ENCODE measurements around the gene MRPL10.

MRPL10 gene

DNA sequence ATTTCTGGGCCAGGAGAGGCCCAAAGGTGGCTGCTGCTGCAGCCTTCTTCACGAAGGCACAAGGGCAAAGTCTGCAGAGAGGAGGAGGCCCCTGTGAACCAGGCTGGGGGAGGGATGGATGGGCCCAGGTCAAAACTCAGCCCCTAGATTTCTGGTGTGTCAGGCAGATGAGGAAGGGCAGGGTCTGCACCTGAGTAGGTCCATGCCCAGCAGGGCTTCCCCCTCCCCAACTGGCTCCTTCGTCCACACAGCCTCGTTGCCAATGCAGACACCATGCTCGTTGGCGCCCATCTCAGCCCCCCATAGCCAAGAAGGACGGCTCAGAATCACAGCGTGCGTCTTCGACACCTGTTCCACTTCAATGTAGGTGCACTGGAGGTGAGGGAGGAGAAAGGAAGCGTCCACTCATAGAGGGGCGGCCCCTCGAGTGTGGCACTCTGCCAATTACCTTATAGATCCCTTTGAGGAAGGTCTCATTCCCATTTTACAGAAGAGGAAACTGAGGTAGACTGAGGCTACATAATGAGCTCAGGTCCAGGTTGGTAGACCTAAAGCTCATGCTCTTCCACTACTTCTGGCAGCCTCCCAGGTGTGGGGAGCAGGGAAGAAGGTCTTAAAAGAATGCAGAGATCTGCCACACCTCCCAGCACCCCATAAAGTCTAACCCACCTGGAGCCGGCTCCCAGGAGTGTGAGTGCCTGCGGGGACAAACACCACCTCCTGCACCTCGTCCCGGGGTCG lies 8.8 kb upstream of the MRPL10 start:
- no peak for DNase-seq (ENCODE audit: low read depth in 2 of 2)

DNA sequence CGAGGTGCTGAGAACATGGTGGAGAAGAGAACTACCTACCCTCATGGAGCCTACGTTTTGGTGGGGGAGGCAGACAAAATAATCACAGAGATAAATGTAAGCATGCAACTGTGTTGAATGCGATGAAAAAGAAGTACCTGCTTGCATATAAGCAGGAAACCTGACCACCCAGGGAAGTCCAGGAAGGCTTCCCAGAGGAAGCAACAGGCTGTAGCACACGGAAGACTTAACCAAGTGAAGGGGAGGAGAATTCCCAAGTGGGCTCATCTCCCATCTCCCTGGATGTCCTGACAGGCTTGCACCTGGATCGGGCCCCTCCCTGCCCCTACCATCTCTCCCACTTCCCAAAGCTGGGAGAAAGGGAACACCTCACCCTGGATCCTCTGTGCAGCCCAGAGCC lies 7.7 kb upstream of the MRPL10 start:
- no peak for DNase-seq (ENCODE audit: low read depth in 2 of 2)

GRCh38 chr17:47838636-47839035 lies 7.3 kb upstream of the MRPL10 start:
- no peak for DNase-seq (ENCODE audit: low read depth in 2 of 2)

GRCh38 chr17:47837401-47838039 lies 6.2 kb upstream of the MRPL10 start:
- DNase-seq (ENCODE audit: low read depth in 2 of 2), result no peak

- DNase-seq (ENCODE audit: low read depth in 2 of 2), result no peak
These were observed 5.3 kb upstream of the MRPL10 start for GRCh38 chr17:47836601-47837000.

GRCh38 chr17:47834756-47835155 lies 3.4 kb upstream of the MRPL10 start:
- DNase-seq (ENCODE audit: low read depth in 2 of 2), result no peak

GRCh38 chr17:47831934-47832327 lies 590 bp upstream of the MRPL10 start:
- DNase-seq (ENCODE audit: low read depth in 2 of 2), result no peak

DNA sequence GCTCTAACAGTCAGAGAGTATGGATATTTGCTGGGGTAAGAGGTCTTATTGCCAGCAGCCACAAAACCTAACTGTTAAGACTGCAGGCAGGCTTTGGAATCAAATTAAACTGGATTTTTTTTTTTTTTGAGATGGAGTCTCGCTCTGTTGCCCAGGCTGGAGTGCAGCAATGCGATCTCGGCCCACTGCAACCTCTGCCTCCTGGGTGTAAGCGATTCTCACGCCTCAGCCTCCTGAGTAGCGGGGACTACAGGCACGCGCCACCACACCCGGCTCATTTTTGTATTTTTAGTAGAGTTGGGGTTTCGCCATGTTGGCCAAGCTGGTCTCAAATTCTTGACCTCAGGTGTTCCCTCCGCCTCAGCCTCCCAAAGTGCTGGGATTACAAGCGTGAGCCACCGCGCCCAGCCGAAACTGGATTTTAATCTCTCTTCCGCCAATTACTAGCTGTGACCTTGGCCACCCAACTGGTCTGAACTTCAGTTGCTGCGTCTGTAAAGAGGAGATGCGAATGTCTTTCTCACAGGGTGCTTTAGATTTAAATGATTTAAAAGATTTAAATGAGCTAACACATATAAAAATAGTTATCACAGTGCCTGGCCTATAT lies 842 bp downstream of the MRPL10 start:
- DNase-seq (ENCODE audit: low read depth in 2 of 2), result no peak

GRCh38 chr17:47829870-47830269 lies 1.5 kb downstream of the MRPL10 start:
- no peak for DNase-seq (ENCODE audit: low read depth in 2 of 2)

DNA sequence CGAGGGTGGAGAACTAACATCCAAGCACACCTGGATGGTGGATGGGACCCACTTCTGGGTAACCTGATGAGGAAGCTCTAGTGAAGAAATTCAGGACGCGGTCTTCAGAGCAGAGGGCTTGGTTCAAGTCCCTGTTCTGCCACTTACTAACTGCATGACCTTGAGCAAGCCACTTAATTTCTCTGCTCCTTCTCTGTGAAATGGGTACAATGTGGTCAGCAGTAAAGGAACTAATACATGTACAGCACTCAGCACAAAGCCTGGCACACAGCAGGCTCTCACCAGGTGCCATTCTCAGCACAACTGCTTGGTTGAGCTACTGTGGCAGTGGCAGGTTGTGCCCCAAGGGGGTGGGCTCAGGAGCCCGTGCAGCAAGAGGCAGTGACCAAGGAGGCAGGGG lies 7.8 kb downstream of the MRPL10 start:
- DNase-seq (ENCODE audit: low read depth in 2 of 2), result no peak

DNA sequence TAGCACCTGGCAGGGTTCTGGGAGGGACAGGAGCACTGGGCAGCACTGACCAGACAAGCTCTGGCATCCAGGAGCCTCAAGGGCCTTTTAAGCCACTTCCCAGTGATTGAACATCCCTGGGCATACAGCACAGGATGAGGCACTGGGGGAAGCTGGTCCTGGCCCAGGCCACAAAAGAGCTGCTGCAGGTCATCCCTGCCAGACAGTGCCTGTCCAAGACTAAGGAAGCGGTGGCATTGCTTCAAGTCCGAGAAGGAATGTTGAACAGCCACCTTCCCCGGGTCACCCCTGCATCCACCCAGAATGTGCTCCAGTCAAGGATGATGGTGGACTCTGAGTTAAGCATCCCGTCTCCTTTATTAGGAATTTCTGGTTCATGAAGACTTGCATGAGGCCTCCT lies 8.6 kb downstream of the MRPL10 start:
- no peak for DNase-seq (ENCODE audit: low read depth in 2 of 2)

GRCh38 chr17:47821424-47822391 lies 9.6 kb downstream of the MRPL10 start, which contains the start of gene OSBPL7:
Gene OSBPL7 (minus strand): TSS chr17:47821794. CDS start chr17:47820278, 1,516 bp downstream.
- peak; percentile 52 to 58 for DNase-seq (ENCODE audit: low read depth in 2 of 2)

DNA sequence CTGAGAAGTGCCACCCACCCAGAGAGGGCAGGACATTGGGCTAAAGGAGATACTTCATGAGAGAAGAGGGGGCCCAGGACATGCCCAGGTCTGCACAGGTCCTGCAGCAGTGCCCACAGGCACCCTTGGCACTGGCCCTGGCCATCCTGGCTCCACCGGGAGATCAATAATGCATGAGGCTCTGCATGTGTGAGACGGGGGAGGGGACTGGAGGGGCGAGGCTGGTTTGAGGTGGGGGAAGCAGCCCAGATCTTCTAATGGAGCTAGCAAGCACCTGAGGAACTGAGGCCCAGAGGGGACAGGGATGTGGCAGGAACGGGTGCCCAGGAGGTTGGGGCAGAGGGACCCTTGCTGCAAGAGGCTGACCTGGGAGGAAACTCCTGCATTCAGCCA lies 10.3 kb downstream of the MRPL10 start:
- DNase-seq (ENCODE audit: low read depth in 2 of 2), result no peak

DNA sequence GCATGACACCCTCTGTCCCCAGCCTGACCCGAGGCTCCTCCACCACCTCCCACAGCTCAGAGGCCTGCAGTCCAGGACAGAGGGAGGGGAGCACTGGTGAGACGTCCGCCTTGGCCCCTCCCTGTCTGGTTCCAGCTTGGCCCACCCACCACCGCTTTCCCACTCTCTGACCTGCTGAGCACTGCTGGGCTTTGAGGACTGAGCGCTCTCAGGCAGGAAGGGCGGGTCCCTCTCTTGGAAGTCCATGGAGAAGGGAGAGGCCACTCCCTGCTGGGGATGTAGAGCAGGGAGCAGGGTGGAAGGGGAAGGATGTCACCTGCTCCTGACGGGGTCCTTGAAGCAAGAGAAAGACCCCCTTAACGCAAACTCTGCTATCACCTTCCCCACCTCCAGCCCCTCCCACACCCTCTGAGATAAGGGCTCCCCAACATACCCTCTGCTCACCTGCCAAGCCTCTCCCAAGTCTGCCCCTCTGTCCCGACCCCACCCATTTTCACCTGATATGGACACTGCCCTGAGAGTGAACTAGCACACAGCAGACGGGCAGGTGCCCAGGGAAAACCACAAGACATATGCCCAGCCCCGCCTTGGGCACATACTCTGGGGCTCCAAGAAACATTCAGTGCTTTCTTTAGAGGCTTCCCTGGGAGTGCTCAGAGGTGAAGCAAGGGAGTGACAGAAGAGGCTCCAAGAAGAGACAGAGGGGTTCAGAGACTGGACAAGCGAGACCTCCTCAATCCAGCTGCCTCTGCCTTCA lies 11.1 kb downstream of the MRPL10 start:
- DNase-seq (ENCODE audit: low read depth in 2 of 2), result no peak

DNA sequence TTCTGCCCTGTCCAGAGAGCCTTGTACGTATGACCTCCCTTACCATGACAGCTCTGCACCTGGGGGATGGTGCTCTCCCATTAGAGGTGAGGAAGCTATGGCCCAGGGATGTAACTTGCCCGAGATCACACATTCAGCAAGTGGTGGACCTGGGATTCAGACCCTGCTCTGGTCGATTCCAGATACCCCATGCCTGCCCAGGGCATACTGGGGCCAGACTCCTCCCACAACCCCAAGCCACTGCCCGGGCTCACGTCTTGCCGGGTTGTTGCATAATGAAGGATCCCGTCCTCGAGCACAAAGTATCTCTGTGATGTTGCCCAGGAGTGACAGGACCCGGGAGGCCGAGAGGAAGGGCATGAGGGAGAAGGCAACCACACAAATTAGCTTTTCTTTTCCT lies 11.9 kb downstream of the MRPL10 start:
- DNase-seq (ENCODE audit: low read depth in 2 of 2), result no peak

GRCh38 chr17:47818002-47818695 lies 13.2 kb downstream of the MRPL10 start:
- no peak for DNase-seq (ENCODE audit: low read depth in 2 of 2)

DNA sequence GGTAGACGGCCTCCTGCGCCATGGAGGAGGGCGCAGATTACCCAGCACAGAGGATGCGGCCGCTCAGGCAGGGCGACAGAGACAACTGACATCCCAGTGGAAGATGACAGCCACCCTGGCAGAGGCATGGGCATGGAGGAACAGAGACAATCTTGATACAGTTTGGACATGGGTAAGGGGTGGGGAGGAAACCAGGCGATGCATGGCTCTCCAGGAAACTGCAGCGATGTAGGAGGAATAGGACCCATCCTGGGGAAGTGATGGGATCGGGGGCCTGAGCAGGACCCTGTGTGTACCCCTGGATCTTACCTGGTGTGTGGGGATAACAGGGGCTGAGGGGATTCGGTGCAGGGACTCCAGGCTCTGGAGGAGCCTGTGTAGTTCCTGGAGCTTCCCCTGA lies 14.4 kb downstream of the MRPL10 start:
- DNase-seq (ENCODE audit: low read depth in 2 of 2), result no peak

GRCh38 chr17:47816111-47816735 lies 15.1 kb downstream of the MRPL10 start:
- no peak for DNase-seq (ENCODE audit: low read depth in 2 of 2)

DNA sequence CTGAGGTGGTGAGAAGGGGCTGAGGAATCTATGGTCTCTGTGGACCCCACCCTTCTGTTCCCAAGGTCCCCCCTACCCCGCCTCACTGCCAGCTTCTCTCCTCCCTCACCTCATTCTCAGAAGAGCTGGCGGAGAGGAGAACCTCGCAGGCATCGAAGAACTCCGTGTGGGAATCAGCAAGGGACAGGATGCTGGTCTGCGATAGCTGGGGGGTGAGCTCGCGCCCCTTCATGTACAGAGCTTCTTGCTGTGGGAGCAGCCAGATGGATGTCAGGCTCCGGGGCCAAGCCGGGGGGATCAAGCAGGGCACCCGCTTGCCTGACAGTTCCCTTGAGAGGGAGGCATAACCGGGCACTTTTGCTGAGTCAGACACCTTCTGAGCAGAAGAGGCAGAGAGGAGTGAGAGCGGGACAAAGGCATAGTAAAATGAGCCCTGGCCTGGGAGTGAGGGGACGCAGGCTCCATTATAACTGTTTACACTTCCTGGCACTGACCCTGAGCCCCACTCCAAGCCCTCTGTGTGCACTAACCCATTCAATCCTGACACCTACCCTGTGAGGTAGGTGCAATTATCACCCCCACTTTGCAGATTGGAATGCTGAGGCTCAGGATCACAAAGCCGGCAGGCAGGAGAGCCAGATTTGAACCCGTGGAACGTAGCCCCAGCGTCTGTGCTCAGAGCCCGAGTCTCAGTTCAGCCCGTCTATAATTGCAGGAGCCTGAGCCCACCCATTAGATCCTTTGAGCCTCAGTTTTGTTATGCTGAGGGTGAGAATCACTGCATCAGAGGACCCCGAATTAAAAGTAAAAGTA lies 16.0 kb downstream of the MRPL10 start:
- no peak for DNase-seq (ENCODE audit: low read depth in 2 of 2)
